CD4-positive, alpha-beta T cell treated with Interleukin-17A for 4 hours (primary cell): Measurements from ENCODE around the gene UNC13C.

Experiments
- DNase-seq: peaks from one replicate; pipeline ENCODE4 v3.0.0-alpha.2; 2020; ENCODE audit warnings: mixed read lengths

The UNC13C gene

GRCh38 chr15:54120949-54121463 lies 142.8 kb downstream of the UNC13C start:
- DNase-seq = no peak

- no peak for DNase-seq
Observed at GRCh38 chr15:54127574-54127973, 149.3 kb downstream of the UNC13C start.

DNA sequence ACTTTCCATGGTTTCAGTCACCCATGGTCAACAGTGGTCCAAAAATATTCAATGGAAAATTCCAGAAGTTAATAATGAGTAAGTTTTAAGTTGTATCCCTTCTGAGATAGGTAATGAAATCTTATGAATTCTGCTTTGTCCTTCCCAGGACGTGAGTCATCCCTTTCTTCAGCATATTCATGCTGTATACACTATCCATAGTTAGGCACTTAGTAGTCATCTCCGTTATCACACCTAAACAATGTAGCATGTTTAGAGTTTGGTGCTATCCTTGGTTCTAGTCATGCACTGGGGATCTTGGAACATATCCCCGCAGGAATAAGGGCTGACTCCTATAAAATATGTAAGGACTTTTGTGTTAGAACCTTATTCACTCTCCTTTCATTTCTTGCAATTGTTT lies 153.2 kb downstream of the UNC13C start:
- no peak for DNase-seq

- DNase-seq = no peak
Observed at GRCh38 chr15:54149115-54149531, 170.9 kb downstream of the UNC13C start.

DNA sequence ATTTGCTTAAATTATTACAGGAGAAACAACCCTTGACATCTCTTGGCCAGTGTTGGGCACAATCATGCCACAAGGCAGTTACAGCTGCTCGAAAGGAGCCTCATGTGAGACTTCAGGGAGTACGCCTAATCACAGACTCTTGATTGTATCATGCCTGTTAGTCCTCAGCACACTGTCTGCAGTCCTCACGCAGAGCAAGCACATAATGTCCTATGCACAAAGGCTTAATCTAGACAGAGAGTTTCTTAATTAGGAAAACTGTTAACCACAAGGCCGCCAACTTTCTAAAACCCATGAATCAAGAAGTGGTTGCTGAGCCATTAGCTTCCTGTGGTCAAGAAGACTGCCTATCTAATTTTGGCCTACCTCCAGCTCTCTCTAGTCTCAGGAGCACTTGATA lies 172.0 kb downstream of the UNC13C start:
- no peak for DNase-seq

DNA sequence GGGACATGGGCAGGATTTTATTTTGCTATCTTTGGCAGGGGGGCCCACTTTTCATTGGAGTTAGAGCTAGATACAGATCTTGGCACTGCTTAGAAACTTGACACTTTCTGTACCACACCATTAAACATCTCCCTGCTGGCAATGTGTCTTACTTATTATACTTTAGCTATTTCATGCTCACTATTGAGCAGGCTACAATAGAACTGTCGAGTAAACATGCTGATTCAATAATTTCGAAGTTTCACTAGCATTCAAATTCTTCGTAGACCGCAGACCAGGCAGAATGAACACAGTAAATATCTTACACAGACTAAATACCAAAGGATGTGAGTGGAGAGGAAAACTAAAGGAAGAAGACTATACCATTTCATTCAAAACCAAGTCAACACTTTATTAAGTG lies 180.8 kb downstream of the UNC13C start:
- DNase-seq = no peak

- no peak for DNase-seq
Observed at GRCh38 chr15:54187325-54187724, 209.1 kb downstream of the UNC13C start.

GRCh38 chr15:54197995-54198394 lies 219.8 kb downstream of the UNC13C start:
- DNase-seq = no peak

- no peak for DNase-seq
Observed at GRCh38 chr15:54206586-54207321, 228.5 kb downstream of the UNC13C start.

- DNase-seq = no peak
Observed at GRCh38 chr15:54208786-54209185, 230.5 kb downstream of the UNC13C start.

DNA sequence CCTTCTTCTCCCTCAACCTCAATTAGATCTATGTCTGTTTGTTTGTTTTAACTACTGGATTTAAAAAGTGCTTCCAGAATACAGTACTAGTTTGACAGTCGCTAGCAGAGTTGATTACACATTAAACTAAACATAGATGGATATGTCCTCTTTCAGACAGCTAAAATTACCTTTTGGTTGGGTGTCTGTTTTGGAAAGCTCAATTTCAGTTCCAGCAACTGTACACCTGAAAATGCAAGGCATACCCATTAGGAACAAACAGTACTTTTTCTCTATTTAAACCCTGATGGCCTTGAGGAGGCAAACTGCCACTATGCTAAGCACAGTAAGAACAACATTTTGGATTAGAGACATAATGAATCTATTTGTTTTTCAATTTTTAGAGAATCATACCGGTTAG lies 234.4 kb downstream of the UNC13C start:
- DNase-seq = no peak

DNA sequence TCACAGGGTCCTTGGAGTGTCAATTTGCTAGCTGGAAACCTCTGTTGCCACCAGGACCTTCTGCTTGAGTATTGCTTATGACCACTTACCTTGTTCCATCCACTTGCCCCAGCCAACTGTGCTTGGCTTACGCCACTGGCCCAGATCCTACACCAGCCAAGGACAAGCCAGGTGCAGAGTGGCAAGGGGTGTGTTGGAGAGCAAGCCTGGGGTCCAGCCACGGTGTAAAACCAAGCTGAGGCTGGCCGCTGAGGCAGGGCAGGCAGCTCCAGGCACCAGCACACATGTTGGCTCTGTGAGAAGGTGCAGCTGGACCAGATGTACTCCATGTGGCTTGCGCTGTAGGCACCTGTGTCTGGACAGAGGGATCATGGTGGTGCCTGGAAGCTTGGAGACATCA lies 248.2 kb downstream of the UNC13C start:
- no peak for DNase-seq

GRCh38 chr15:54227569-54227968 lies 249.3 kb downstream of the UNC13C start:
- no peak for DNase-seq

DNA sequence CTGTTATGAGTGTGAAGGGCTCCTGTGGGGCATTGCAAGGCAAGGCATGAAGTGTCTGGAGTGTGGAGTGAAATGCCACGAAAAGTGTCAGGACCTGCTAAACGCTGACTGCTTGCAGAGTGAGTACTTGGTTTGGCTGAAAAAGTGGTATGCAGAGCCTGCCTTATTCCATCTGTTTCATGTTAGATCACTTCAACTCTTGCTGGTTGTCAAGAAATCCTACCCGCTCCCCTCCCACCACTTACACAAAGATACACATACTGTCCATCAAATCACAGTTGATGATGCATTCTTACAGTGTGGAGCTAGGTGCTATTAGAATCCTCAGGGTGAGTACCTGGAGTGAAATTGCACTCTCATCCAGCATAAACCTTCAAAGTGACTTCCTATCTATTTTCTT lies 272.1 kb downstream of the UNC13C start:
- no peak for DNase-seq

GRCh38 chr15:54256190-54256589 lies 277.9 kb downstream of the UNC13C start:
- no peak for DNase-seq

DNA sequence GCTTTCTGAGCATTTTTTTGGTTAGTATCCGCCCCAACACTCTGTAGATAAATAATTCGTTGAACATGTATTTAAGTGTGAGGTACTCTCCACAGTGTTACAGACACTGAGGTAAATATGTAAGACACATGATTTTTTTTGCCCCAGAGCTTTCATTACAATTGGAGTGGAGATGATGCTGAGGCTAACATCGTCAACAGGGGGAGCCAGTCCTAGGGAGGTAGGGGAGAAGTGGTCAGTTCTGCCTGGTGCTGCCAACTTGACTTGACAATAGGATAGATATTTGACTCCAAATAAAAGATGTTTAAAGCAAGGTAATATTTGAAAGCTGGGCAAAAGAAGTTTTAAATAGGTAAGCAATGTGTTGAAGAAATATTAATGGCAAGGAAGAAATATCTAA lies 295.7 kb downstream of the UNC13C start:
- DNase-seq = no peak

- no peak for DNase-seq
Observed at GRCh38 chr15:54277834-54278233, 299.6 kb downstream of the UNC13C start.

DNA sequence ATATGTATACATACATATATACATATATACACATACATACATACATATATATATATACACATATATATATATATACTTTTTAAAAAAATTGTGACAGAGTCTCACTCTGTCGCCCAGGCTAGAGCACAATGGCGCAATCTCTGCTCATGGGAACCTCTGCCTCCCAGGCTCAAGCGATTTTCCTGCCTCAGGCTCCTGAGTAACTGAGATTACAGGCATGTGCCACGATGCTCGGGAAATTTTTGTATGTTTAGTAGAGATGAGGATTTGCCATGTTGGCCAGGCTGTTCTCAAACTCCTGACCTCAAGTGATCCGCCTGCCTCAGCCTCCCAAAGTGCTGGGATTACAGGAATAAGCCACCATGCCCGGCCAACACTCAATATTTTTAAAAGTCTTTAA lies 302.5 kb downstream of the UNC13C start:
- DNase-seq = no peak

GRCh38 chr15:54282228-54282836 lies 304.1 kb downstream of the UNC13C start:
- DNase-seq = no peak

DNA sequence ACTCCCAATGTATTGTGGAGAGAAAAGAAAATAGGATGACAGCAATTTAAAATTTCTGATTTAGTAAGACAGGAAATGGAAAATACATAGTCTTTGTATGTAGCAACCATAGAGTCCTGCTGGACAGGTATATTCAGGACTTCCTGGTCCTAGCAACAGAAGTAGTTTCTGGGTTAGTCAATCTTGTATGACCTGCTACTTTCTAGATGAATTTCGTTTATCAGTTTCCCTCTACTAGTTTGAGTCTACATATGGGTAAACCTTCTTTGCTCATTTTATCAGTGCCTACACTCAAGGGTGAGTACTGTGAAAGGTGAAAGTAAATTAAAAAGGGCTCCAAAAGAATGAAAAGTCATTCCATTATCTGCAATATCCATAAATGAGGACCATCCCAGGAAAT lies 309.8 kb downstream of the UNC13C start:
- DNase-seq = no peak

DNA sequence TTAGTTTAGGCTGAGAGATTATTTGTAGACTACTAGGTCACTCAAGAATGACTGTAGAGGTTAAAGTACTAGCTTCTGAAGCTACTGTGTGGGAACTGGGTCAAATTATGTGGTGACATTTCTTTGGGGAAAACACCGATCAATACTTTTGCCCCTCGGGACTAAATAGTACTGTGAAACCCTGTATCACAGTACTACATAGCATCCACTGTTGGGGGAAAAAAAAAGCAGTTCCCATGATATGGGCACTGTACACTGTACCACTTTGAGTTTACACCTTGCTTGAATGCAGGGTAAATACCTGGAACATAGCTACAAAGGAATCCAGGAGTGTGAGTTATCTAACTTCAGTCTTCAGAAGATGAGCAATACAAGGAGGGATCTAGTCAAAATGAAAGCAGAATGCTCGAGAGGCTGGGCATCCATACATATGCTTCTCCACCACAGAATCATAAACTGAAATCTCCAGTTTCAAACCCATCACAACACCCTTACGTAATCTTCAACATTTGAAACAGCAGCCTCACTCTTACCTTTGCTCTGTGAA lies 311.4 kb downstream of the UNC13C start:
- no peak for DNase-seq

DNA sequence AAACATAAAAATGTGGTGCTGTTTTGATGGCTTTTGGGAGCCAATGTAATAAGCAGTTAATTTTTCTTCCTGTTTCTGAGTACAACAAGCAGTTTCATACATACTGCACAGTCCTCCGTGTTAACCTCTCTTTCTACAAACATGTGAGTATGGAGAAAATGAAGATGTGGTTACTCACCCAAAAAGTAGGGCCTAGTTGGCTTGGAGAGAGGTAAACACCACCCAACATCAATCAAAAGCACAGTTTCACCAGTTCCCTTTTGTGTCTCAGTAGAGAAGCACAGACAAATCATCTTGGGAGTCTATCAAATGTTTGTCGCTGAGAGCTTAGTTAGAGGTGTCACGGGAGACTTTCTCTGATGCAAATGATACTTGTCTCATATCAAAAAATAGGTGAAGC lies 320.2 kb downstream of the UNC13C start:
- DNase-seq = no peak

DNA sequence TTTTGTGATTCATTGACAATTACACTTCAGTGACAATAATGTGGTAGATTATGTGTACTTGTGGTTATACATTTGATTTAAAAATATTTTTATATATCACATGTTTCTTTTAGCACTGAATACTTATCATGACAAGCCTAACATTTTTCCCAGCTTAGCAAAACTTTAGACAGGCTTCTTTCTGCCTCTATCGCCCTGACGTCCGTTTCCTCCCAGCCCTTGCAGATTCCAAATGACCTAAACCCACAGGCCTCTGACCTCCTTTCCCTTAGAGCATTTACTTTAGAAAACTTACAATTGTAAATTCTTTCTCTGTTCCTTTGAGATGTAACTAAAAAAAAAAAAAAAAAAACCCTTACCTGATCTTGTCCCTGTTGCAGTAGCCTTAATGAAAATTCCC lies 326.1 kb downstream of the UNC13C start:
- no peak for DNase-seq

DNA sequence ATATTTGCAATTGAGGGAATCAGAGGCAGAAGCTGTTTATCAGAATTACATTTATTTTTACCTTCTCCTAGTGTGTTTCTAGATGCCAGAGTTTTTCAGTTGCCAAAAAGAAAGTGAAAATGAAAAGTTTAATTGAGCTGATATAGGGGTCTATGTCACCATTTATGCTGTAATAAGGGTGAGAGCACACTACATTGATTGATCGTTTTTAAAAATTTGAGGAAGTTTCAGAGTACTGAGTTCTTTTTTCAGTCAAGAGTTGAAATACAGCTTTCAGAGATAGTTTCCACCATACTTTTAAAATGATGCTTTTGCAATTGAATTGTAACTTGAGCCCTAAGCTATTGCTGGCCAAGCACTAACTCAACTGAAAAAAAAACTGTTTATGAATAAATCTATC lies 326.9 kb downstream of the UNC13C start:
- DNase-seq = no peak
